Esophagus squamous epithelium (tissue), 5 donors: ENCODE measurements around the gene GCLC. TPM values are rescaled to one million over a fixed set of nuclear protein-coding genes. Genes with fewer than 3 reads are reported as not detected.

Source experiments
- DNase-seq: peaks from one replicate; lab custom pipeline; 2025; lab: John Stamatoyannopoulos, UW
- H3K27ac ChIP-seq, 4 donors: fragments of 200-600 bp; sonication (generic); one replicate each; pipeline ENCODE4 v1.5.1; 2016 to 2019; ENCODE audit warnings: mild to moderate bottlenecking in 1 of 4
- H3K27me3 ChIP-seq, 4 donors: fragments of 200-600 bp; sonication (generic); 1 replicate in 3 of 4; 2 replicates in 1 of 4; pipeline versions ENCODE4 v1.5.1 to v1.6.0; 2017 to 2021; ENCODE audit warnings: antibody characterized with exemption in 1 of 4
- H3K36me3 ChIP-seq, 3 donors: fragments of 200-600 bp; sonication (generic); one replicate each; pipeline ENCODE4 v1.5.1; 2016 to 2019
- H3K4me1 ChIP-seq, 3 donors: fragments of 200-600 bp; sonication (generic); one replicate each; pipeline ENCODE4 v1.5.1; 2017 to 2019
- H3K4me3 ChIP-seq, 4 donors: fragments of 200-600 bp; sonication (generic); 1 replicate in 3 of 4; 2 replicates in 1 of 4; pipeline ENCODE4 v1.5.1; 2016 to 2019; ENCODE audit warnings: mild to moderate bottlenecking in 2 of 4, moderate library complexity in 1 of 4
- H3K9me3 ChIP-seq, 3 donors: fragments of 200-600 bp; sonication (generic); one replicate each; pipeline ENCODE4 v1.5.1; 2016 to 2019
- POLR2A ChIP-seq, 4 donors: fragments of 450-650 bp; IDR thresholded peaks; one replicate each; pipeline ENCODE4 v1.6.1; 2017; ENCODE audit warnings: antibody characterized with exemption in 4 of 4, mild to moderate bottlenecking in 4 of 4, moderate library complexity in 3 of 4
- WGBS, 2 donors: methylation state at CpG; one replicate each; pipeline ENCODE4 v1.1.5; 2018; 5-methylcytosine and 5-hydroxymethylcytosine counted together
- intact Hi-C: fragments of 100-400 bp; cut with DNase I; formaldehyde crosslinking; loops from one replicate; pipeline ENCODE4 v1.15.0; 2022
- total RNA-seq, 4 donors: library from RNA; depleted of rRNA; stranded (reverse); fragments of >200 nt; gene quantifications; one replicate each; pipeline ENCODE4 v1.1.0, GENCODE V29; 2016
- TF ChIP-seq, protein P1 (sequence below), 6 experiments: fragments of 450-650 bp in 4 of 6; fragments of 200-600 bp in 2 of 6; sonication (generic) in 2 of 6; IDR thresholded peaks; one replicate each; pipeline ENCODE4 v1.5.1; 2016 to 2019; ENCODE audit warnings: antibody characterized with exemption in 6 of 6, mild to moderate bottlenecking in 4 of 6, moderate library complexity in 4 of 6
- donor health status: DM: yes; HTN: yes; CAD: no.

Gene GCLC
- total RNA-seq, 4 donors from 2014 or later = 71.0 to 121 (median 105) TPM

DNA sequence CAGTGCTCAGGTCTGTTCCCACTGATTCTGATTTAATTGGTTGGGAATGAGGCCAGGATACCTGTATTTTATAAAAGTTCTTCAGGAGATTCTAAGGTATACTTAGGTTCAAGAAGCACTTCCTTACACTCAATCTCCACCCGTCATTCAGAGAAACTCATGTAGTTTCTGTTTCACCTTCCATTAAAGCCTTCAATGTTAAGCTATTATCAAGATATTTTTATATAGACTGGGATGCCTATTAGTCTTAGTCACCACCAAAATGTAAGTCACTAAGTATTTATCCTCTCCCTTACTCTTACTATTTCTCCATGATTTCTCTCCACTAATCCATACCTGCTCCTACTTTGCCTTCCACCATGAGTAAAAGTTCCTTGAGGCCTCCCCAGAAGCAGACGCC lies 38.1 kb upstream of the GCLC start:
- no peak for DNase-seq
- TF ChIP-seq POLR2A (IDR thresholded peaks at IDR 0.05) = no peak
- TF ChIP-seq, protein P1, sequence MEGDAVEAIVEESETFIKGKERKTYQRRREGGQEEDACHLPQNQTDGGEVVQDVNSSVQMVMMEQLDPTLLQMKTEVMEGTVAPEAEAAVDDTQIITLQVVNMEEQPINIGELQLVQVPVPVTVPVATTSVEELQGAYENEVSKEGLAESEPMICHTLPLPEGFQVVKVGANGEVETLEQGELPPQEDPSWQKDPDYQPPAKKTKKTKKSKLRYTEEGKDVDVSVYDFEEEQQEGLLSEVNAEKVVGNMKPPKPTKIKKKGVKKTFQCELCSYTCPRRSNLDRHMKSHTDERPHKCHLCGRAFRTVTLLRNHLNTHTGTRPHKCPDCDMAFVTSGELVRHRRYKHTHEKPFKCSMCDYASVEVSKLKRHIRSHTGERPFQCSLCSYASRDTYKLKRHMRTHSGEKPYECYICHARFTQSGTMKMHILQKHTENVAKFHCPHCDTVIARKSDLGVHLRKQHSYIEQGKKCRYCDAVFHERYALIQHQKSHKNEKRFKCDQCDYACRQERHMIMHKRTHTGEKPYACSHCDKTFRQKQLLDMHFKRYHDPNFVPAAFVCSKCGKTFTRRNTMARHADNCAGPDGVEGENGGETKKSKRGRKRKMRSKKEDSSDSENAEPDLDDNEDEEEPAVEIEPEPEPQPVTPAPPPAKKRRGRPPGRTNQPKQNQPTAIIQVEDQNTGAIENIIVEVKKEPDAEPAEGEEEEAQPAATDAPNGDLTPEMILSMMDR (IDR thresholded peaks at IDR 0.05) = no peak

DNA sequence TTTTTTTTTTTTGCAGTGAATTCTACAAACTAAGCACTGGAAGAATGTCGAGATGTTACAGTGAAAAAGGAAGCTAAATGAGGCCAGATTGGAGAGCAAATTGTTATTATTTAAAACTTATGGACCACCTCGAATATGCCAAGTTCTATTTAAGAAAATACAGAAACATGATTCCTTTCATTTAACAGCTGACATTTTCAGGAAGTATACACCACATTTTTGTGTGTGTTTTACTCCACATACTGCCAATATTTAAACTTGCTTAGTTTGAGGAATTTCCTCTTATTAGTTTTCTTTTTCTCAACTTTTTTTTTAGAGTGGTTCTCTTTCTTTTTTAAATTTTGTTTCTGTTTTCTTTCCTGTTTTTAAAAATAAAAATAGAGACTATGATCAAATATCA lies 37.0 kb upstream of the GCLC start:
- no peaks in the 10 kb centered on the region for H3K36me3 ChIP-seq
- no peaks in the 10 kb centered on the region for H3K9me3 ChIP-seq
- peak overlapping the region in 2 of 4 donors; percentile 4 to 51 for H3K27ac ChIP-seq
- no peak overlapping the region for H3K4me3 ChIP-seq
- intact Hi-C loops = no loop called here
- peaks cover 6 to 25% (median 8%) of the 10 kb centered on the region in 3 donors for H3K4me1 ChIP-seq
- WGBS, 2 donors = 3 to 12% methylated on average over 2 of the region's 2 CpGs
- DNase-seq = no peak
- TF ChIP-seq, protein P1 (IDR thresholded peaks at IDR 0.05) = no peak
- no peak for TF ChIP-seq POLR2A (IDR thresholded peaks at IDR 0.05)
- H3K27me3 ChIP-seq = no peaks in the 10 kb centered on the region

More for the DNA sequence above, 38.1 kb upstream of the GCLC start:
- intact Hi-C loops = no loop called here
- Histone ChIP-seq H3K36me3 (no peaks in the 10 kb centered on the region), H3K9me3 (no peaks in the 10 kb centered on the region), H3K27ac (no peak overlapping the region), H3K4me3 (no peak overlapping the region), H3K27me3 (no peaks in the 10 kb centered on the region), H3K4me1 (peaks cover 6 to 25% (median 8%) of the 10 kb centered on the region in 3 donors)
- WGBS, 2 donors = 71 to 76% methylated on average over 2 of the region's 2 CpGs

DNA sequence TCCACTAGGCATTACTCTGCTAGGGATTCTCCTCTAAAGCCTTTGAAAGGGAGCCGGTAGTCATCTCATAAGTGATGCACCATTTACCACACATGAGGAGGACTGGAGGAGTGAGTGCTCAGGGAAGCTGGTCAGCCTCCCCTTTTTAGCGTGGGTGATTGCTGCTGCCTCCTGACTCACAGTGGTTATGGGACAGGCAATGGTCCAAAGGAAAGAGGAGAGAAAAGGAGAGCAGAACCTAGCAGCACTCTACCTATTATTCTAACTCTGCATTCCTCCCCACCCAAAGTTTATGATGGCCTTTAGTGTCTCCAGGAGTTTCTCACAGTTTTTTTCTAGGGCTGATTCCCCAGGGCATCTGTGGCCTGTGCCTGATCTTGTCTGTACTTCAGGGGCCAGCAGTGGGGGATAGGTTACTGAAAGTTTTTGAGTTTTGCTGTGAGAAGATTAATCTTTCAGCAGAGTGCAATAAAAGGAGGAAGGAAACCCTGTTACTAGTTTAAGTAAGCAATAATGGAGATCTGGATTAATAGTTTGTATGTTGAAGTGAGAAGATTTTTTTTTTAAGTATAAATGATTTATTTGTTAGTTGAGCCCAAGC lies 36.4 kb upstream of the GCLC start:
- H3K27me3 ChIP-seq = no peaks in the 10 kb centered on the region
- TF ChIP-seq POLR2A (IDR thresholded peaks at IDR 0.05) = no peak
- TF ChIP-seq, protein P1 (IDR thresholded peaks at IDR 0.05) = no peak
- intact Hi-C loops = no loop called here
- H3K4me3 ChIP-seq = no peak overlapping the region
- no peaks in the 10 kb centered on the region for H3K9me3 ChIP-seq
- WGBS, 2 donors = 37 to 72% methylated on average over 2 of the region's 2 CpGs
- H3K36me3 ChIP-seq = no peaks in the 10 kb centered on the region
- DNase-seq = no peak
- H3K27ac ChIP-seq = peak overlapping the region in 3 of 4 donors; percentile 4 to 51 (median 20)
- H3K4me1 ChIP-seq = peaks cover 6 to 25% (median 8%) of the 10 kb centered on the region in 3 donors

DNA sequence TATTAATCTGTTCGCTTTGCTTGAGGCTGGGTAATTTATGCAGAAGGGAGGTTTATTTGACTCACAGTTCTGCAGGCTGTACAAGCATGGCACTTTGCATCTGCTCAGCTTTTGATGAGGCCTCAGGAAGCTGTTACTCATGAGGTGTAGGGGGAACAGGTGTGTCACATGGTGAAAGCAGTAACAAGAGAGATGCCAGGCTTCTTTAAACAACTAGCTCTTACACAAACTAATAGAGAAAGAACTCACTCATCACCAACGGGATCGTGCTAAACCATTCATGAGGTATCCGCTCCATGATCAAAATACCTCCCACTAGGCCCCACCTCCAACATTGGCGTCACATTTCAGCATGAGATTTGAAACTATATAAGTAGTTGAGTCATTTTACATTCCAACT lies 34.4 kb upstream of the GCLC start:
- Histone ChIP-seq H3K4me1 (peaks cover 6 to 25% (median 8%) of the 10 kb centered on the region in 3 donors), H3K4me3 (no peak overlapping the region), H3K36me3 (no peaks in the 10 kb centered on the region), H3K27ac (no peak overlapping the region), H3K9me3 (no peaks in the 10 kb centered on the region), H3K27me3 (no peaks in the 10 kb centered on the region)
- intact Hi-C loops = no loop called here
- DNase-seq = no peak
- WGBS, 2 donors = 81 to 85% methylated on average over 5 of the region's 5 CpGs
- TF ChIP-seq POLR2A (IDR thresholded peaks at IDR 0.05) = no peak
- TF ChIP-seq, protein P1 (IDR thresholded peaks at IDR 0.05) = no peak

DNA sequence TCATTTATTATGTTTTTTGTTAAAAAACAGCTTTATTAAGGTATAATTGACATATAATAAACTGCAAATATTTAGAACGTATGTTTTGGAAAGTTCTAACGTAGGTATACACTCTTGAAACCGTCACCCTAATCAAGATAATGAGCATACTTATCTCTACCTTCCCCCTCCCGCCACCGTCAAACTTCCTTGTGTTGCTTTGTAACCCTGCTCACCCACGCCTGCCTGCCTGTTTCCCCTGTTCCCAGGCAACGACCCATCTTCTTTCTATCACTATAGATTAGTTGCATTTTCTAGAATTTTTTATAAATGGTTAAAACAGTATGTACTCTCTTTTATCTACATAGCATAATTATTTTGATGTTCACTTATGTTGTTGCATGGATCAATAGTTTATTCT lies 33.5 kb upstream of the GCLC start:
- peaks cover 6 to 25% (median 8%) of the 10 kb centered on the region in 3 donors for H3K4me1 ChIP-seq
- H3K27ac ChIP-seq = no peak overlapping the region
- no peaks in the 10 kb centered on the region for H3K9me3 ChIP-seq
- no peaks in the 10 kb centered on the region for H3K27me3 ChIP-seq
- intact Hi-C loops = no loop called here
- WGBS, 2 donors = 69 to 76% methylated on average over 7 of the region's 7 CpGs
- DNase-seq = no peak
- no peaks in the 10 kb centered on the region for H3K36me3 ChIP-seq
- TF ChIP-seq, protein P1 (IDR thresholded peaks at IDR 0.05) = no peak
- no peak for TF ChIP-seq POLR2A (IDR thresholded peaks at IDR 0.05)
- no peak overlapping the region for H3K4me3 ChIP-seq
